GM18858 (cell line): Measurements from ENCODE around the gene XAGE1B.
"Not testable (repeated sequence)": the region's sequence is repeated elsewhere in the genome, so short reads cannot be mapped to it uniquely, and the experiment has no call there.

Source experiments
- ATAC-seq: cut with Tn5 transposase; IDR thresholded peaks from one replicate; pipeline ENCODE4 v1.9.1; 2021; ENCODE audit not compliant: unreplicated experiment

XAGE1B gene

GRCh38 chrX:52516987-52517325 is at the start of gene XAGE1B:
Gene XAGE1B (minus strand): TSS chrX:52517063. CDS start chrX:52515527, 1,536 bp downstream.
- ATAC-seq: not testable (repeated sequence)

DNA sequence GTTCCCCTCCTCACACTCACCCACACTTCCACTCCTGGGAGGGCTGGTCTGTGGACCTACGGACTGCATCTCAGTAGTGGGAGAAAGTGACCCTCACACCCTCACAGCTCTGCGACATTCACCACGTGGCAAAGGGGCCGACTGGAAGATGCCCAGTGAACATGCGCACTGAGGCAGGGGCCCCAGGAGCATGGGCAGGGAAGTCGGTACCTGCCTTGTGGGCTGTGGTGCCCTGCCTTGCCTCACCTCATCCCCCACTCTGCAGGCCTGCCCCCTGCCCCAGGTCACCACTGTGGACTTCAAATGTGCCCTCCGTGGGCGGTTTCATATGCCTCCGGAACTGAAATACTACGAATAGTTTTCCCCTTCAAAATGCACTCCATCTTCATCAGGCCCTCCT is 46.2 kb upstream of the XAGE1B start:
- ATAC-seq: no peak

DNA sequence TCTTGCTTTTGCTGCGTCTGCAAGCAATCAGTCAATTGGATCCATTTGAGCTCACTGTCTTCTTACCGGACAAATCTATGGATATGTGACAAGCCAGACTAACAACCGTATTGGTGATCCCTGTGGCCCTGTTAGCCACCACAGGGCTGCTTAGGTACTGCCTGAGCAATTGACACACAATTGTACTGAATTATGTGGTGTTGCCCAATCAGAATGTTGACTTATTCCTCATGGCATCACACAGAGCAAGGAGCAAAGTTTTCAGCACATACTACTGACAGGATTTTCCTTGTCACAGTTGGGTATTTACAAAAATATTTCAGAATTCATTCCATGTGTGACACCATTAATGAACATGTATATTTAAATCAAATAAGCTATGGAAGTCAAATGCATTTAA is 41.3 kb upstream of the XAGE1B start:
- no peak for ATAC-seq

GRCh38 chrX:52556741-52557140 is 39.9 kb upstream of the XAGE1B start:
- no peak for ATAC-seq

GRCh38 chrX:52553995-52554642 is 37.3 kb upstream of the XAGE1B start:
- ATAC-seq: no peak

DNA sequence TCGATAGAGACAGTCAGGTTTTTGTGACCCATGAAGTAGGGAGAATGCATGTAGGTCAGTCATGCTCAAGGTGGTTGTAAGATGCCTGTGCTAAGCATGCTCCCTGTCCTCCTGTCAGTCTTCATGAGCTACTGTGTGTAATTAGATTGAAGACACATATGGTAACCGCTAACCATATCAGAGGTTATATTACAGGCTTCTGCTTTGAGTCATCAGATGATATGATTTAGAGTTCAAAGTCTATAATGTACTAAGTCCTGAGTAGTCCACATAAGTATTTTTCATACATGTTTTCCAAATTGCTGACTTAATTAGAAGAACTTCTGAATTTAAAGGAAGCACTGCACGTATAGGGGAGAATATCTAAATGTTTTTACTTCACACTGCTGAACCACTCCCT is 31.9 kb upstream of the XAGE1B start:
- not testable (repeated sequence) for ATAC-seq

- no peak for ATAC-seq
Measured at GRCh38 chrX:52544147-52544840, 27.4 kb upstream of the XAGE1B start.

GRCh38 chrX:52542311-52542710 is 25.4 kb upstream of the XAGE1B start:
- ATAC-seq: no peak

DNA sequence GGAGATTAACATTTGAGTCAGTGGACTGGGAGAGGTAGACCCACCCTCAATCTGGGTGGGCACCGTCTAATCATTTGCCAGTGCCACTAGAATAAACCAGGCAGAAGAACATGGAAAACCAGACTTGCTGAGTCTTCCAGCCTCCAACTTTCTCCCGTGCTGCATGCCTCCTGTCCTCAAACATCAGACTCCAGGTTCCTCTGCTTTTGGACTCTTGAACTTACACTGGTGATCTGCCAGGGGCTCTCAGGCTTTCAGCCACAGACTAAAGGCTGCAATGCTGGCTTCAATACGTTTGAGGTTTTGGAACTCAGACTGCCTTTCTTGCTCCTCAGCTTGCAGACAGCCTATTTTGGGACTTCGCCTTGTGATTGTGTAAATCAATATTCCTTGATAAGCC is 24.2 kb upstream of the XAGE1B start:
- ATAC-seq: not testable (repeated sequence)

GRCh38 chrX:52516110-52516986 is 515 bp downstream of the XAGE1B start:
- ATAC-seq: not testable (repeated sequence)

GRCh38 chrX:52511126-52511525 is 5.7 kb downstream of the XAGE1B start:
- not testable (repeated sequence) for ATAC-seq

GRCh38 chrX:52509916-52510315 is 6.9 kb downstream of the XAGE1B start:
- ATAC-seq: no peak

- no peak for ATAC-seq
Measured at GRCh38 chrX:52507331-52507730, 9.5 kb downstream of the XAGE1B start.

GRCh38 chrX:52504551-52504950 is 12.3 kb downstream of the XAGE1B start:
- ATAC-seq: no peak

GRCh38 chrX:52501362-52501761 is 15.5 kb downstream of the XAGE1B start:
- not testable (repeated sequence) for ATAC-seq

GRCh38 chrX:52496419-52496772 is 20.5 kb downstream of the XAGE1B start:
- ATAC-seq: not testable (repeated sequence)

DNA sequence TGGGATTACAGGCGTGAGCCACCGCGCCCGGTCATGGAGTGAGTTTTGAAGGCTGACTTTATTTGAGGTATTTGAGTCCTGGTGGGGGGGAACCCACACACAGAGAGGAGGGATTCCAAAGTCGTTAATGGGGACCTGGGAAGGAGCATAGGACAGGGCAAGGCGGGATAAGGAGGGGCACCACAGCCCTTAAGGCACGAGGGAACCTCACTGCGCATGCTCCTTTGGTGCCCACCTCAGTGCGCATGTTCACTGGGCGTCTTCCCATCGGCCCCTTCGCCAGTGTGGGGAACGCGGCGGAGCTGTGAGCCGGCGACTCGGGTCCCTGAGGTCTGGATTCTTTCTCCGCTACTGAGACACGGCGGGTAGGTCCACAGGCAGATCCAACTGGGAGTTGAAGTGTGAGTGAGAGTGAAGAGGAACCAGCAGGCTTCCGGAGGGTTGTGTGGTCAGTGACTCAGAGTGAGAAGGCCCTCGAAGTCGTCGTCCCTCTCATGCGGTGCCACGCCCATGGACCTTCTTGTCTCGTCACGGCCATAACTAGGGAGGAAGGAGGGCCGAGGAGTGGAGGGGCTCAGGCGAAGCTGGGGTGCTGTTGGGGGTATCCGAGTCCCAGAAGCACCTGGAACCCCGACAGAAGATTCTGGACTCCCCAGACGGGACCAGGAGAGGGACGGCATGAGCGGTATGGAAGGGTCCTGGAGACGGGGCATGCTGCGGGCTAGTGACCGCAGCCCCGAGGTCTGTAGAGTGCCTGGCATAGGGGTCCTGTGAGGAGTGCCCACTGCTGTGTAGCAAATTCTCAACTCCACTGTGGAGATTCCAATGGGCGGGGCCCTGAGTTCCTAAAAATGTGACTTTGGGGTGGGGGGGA is 21.1 kb downstream of the XAGE1B start, which contains the start of gene XAGE1A:
TSS of gene XAGE1A (plus strand) at position 264 of the 874 bp plus-strand sequence. CDS start 1,554 bp downstream, outside the sequence.
- not testable (repeated sequence) for ATAC-seq

DNA sequence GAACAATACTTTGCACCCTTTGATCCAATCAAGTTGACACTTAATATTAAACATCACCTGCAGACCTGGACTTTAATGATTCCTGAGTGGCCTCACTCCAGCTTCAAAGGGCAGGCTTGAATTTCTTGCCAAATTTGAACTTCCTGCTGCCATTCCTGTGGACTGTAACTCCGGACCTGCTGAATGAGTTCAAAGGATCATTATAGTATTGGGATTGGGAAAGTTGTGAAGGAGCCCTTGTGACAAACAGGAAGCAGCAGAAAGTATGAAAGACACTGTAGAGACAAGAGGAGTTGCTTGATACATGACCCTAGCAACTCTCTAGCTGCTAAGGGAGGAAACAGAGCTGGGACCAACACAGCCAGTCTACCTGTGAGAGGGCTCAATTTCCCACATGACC is 45.6 kb downstream of the XAGE1B start:
- not testable (repeated sequence) for ATAC-seq
